RPMI7951 (cell line): ENCODE results near the gene SLC9A3. TPM values are rescaled to one million over a fixed set of nuclear protein-coding genes. Genes with fewer than 3 reads are reported as not detected.

Experiments
- DNase-seq: peaks from one replicate; pipeline ENCODE4 v3.0.0-alpha.2; 2012; ENCODE audit warnings: low read depth
- total RNA-seq: library from RNA; depleted of rRNA; stranded (reverse); fragments of >200 nt; shearing (Covaris generic); gene quantifications from 2 replicates; pipeline ENCODE4 v1.2.3, GENCODE V29; 2014

SLC9A3 gene
- total RNA-seq, 1 experiment from 2014 or later, result 0.84 TPM

DNA sequence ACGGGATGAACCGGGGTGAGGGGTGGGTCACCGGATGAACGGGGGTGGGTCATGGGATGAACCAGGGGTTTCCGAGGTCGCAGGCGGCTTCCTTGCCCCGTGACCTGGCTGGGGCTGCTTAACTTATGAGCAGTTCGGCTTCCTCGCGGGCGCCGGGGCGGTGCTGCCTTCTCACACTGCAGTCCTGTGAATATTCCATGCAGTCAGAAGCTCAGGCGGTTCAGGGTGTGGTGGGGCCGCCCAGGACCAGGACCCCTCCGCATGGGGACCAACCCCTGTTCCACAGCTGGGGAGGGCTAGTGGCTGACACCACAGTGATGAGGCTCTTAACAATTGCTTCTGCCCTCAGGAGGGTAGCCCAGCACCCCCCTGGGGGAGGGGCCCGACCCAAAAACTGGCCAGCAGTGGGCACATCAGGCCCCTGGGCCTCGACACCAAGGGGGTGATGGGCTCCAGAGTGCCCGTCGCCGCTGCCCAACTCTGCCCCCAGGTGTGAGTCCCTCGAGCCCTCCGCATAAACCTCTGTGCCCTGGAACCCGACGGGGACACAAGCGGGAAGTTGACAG, 30.9 kb upstream of the SLC9A3 start:
- DNase-seq, result peak; percentile 2

- no peak for DNase-seq
Measured at GRCh38 chr5:554284-554988, 30.2 kb upstream of the SLC9A3 start.

GRCh38 chr5:553874-554273, 29.6 kb upstream of the SLC9A3 start:
- DNase-seq, result peak; percentile 28

DNA sequence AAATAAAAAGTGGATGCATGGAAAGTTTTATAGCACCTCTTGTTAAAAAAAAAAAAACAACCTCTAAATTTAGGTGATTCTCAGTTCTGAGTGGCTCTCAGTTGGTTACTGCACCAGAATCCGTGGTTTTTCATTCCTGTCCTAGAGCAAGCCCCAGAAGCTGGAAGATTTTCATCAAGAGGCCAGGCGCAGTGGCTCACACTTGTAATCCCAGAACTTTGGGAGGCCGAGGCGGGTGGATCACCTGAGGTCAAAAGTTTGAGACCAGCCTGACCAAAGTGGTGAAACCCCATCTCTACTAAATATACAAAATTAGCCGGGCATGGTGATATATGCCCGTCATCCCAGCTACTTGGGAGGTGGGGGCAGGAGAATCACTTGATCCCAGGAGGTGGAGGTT, 27.2 kb upstream of the SLC9A3 start:
- no peak for DNase-seq

DNA sequence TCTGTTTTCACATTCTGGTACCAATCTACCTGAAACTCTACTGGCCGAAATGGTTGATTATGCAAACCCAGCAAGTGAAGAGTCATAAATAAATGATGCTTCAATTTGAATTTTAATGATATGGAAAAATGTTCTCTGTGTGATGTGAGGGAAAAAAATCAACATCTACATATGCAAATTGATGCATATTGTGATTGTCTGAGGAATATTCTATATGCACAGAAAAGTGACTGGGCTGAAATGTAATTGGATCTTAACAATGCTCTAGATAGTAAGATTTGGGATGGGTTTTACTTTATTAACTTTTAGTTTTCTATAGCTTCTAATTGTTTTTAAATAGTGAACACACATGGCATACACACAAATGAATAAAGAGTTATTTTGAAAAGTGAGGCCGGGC, 25.0 kb upstream of the SLC9A3 start:
- DNase-seq, result no peak

DNA sequence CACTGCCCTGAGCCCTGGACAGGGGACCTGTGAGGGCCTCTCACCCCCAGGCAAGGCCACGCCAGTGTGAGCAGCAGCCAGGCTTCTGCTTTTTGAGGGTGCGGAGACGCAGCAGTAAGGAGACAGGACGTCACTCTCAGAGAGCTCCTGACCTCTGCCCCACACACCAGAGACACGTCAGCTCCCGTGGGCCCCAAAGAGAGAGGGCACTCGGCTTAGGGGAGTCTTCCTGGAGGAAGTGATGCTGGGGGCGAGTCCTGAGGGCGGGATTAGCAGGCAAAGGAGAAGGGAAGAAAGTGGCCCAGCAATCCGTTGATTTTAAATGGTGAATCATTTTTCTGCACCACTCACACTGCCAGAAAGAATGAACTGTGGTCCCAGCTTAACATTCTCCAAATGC, 24.0 kb upstream of the SLC9A3 start:
- no peak for DNase-seq

DNA sequence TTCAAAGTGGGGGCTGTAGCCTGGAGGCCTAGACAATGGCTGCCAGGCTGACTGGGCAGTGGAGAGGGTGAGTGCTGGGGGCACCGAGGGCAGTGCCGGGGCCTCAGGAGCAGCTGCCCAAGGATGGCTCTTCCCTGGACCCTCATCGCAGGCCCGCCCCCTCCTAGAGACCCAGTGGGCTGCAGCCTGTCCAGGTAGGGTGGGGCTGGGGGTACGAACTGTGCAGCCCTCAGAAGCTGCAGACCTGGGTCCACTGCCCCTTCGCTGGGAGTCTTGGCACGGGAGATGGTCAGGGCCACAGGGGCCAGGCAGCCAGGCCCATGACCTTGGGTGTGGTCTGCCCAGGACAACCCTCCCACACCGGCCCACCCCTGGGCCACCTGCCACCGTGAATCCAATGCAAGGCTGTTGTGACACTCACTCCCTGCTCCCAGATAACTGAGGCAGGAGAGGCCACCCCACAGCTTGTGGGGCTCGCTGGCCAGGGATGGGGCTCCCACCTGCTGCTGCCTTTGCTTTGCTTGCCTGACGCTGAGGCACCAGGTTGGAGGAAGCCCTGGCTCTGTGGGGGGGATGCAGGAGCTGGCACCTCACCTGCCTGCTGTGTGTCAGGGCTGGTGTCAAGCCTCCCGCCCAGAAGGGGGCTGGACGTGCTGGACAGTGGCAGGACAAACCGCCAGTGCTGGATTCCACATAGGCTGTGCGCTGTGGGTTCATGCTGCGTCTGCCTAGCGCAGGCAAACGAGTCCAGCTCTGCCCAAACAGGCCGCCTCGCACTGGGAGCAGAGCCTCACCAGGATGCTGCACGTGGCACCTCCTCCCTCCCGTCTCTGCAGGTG, 23.1 kb upstream of the SLC9A3 start:
- no peak for DNase-seq

- DNase-seq, result no peak
Measured at GRCh38 chr5:546376-546908, 22.2 kb upstream of the SLC9A3 start.

- DNase-seq, result no peak
Measured at GRCh38 chr5:545641-546375, 21.6 kb upstream of the SLC9A3 start.

GRCh38 chr5:544675-545355, 20.6 kb upstream of the SLC9A3 start:
- DNase-seq, result no peak

DNA sequence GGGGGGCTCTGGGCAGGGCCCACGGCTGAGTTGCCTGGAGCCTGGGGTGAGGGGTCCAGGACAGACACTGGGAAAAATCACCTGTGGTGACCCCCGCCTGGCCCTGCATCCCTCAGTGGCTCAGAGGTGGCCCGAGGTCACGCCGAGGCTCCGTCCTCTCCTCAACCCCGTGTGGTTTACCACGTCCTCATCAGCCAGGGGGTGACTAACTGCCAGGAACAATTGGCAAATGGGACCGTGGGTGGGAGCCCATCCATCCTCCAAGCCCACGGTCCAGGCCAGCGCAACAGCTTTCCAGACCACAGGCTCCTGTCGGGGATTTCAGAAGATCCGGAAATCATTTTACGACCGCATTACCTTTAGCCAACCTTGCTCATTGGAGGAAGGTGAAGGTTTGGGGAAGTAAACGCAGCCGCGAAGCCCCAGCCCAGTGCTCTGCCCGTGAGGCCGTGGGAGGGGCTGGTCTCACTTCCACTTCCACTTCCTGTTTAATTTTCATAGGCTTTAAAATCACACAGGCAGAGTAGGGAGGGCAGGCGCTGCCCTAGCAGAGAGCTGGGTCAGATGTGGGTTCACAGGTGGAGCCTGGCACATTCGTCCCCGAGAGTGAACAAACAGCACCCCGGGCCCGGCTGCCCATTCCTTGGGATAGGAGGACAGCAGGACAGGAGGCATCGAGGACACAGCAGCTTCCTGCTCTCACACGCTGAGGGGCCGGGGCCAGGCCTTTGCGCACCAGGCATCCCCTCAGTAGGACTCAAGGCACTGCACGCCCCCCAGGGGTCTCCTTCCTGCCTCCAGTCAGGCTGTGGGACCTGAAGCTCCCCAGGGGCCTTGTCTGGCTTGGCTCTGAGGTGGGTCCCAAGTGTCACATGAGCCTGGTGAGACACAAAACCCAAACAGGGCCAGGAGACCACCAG, 19.8 kb upstream of the SLC9A3 start:
- DNase-seq, result no peak

DNA sequence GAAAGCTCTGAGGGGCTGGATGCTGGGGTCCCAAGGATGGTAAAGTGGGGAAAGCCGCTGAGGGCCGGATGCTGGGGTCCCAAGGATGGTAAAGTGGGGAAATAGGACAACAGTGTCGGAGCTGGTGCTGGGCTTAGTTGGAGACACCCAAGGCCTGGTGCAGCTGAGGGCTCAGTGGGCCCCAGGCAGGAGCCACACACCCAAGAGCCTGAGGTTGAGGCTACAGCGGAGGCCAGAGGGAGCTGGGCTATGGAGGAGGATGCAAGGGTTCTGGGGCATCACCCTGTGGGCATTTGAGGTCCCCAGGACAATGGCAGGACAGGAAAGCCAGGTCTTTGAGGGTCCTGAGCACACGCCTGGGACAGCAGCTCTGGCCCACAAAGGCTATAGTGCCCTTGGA, 19.1 kb upstream of the SLC9A3 start:
- DNase-seq, result no peak

DNA sequence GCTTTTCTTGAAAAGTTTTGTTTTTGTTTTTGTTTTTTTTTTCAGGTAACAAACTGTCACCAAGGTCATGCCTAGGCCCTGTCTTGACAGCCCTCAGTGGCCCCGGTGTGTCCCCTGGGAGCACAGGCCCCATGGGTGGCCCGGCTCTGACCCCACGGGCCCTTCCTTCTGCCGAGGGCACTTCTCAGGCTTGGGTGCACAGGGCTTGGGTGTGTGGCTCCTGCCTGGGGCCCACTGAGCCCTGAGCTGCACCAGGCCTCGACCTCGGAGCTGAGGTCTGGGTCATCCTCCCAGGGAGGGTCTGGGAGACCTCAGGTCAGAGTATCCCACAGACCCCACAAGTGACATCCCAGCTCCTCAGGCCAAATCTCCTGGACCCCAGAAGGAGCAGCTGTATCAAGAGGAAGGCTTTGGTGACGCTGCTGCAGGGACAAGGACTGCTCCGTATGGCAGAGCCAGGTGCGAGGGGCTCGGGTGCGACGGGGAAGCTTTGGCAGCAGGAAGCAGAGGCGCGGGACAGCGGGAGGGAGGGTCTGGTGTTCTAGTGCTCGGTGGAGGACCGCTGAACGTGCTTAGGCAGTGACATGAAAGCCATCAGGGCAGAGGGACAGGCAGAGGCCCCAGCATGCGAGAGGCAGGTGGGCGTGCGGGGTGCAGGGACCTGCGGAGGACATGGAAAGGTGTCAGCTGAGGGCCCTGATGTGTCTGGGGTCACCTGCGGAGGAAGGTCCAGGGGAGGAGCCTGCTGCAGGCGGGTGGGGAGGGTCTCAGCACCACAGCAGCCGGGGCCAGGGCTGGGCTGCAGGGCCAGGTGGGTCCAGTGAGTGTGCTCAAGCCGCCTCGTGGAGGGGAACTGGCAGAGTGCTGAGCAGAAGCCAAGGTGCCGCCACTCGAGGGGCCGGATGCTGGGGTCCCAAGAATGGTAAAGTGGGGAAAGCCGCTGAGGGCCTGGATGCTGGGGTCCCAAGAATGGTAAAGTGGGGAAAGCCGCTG, 18.4 kb upstream of the SLC9A3 start:
- DNase-seq, result no peak

DNA sequence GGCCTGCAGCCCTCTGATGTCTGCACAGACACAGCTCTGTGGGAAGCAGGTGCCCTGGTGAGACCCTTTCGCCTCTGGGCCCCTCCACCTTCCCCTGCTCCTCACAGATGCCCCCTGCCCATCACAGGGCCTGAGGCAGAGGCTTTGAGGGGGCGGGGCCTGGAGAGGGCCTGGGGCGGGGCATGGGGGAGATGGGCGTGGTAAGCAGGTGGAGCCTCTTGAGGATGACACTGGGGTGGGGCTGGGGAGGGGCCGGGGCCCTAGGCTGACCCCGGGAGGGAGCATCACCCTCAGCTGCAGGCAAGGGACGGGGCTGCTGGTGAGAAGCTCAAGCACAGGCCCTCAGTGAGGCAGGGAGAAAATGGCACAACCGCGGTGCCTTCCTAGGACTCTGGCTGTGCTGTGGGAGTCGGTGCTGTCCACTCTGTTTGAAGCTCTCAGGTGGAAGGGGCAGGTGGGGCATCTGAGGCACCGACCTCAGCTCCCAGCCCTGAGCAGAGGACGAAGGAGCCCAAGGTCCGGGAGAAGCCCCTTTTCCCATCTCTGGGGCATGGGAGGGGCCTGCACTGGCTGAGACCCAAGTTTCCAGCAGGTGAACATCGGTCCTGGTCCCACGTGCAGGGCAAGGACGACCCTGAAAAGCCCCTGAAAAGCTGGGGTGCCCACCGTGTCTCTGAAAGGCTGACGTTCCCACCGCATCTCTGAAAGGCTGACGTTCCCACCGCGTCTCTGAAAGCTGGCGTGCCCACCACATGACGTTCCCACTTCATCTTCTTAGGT, 17.5 kb upstream of the SLC9A3 start:
- no peak for DNase-seq

DNA sequence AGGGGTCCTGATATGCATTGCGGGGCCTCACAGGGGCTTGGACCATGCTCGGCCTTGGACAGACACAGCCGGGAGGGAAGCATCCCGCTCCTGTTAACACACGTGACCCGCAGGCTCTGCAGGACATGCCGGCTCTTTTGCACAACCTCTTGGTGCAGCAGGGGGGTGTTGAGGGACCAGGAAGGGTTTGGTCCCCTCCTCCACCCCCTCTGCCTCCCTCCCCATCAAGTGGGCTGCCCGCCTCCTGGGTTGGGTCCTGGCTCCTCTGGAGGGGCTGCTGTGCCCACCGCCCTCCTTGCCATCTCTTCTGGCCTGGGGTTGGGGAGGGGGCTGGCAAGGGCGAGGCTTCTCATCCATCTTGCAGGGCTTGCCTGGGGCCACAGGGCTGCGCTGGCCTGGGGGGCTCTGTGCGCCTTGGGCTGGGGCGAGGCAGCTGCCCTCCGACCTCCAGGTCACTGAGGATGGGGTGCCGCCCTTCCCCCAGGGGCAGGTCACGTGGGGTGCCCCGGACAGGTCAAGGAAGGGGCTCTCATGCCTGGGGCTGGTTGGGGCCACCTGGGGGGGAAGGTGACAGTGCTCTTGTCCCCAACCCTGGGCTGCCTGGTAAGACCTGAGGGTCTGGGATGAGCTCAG, 16.8 kb upstream of the SLC9A3 start:
- no peak for DNase-seq

GRCh38 chr5:540071-540905, 16.0 kb upstream of the SLC9A3 start:
- no peak for DNase-seq
